Heart right ventricle (tissue), 16 donors: ENCODE results near the gene FEM1A. TPM values are rescaled to one million over a fixed set of nuclear protein-coding genes. Genes with fewer than 3 reads are reported as not detected.
"Not testable (repeated sequence)": the region's sequence is repeated elsewhere in the genome, so short reads cannot be mapped to it uniquely, and the experiment has no call there.

Experiments
- ATAC-seq, 8 donors: fragments of 200-7000 bp; cut with Tn5 transposase; one replicate each; pipeline ENCODE4 v1.9.1; 2020; ENCODE audit warnings: mild to moderate bottlenecking in 8 of 8, moderate library complexity in 8 of 8, moderate number of reproducible peaks in 1 of 8
- DNase-seq, 2 donors: peaks; one replicate each; pipeline ENCODE4 v3.0.0-alpha.2; 2020
- H3K27ac ChIP-seq, 10 donors: fragments of 200-600 bp; sonication (generic) in 2 of 10; one replicate each; pipeline versions ENCODE4 v1.5.0 to v1.8.0; 2020 to 2022; ENCODE audit warnings: mild to moderate bottlenecking in 3 of 10
- H3K27me3 ChIP-seq, 7 donors: fragments of 200-600 bp; one replicate each; pipeline ENCODE4 v1.8.0; 2021 to 2022; ENCODE audit warnings: mild to moderate bottlenecking in 2 of 7
- H3K36me3 ChIP-seq, 9 donors: fragments of 200-600 bp; sonication (generic) in 1 of 9; one replicate each; pipeline versions ENCODE4 v1.5.0 to v1.8.0; 2020 to 2022; ENCODE audit warnings: mild to moderate bottlenecking in 2 of 9
- H3K4me1 ChIP-seq, 9 donors: fragments of 200-600 bp; sonication (generic) in 1 of 9; one replicate each; pipeline versions ENCODE4 v1.5.0 to v1.8.0; 2020 to 2022; ENCODE audit warnings: mild to moderate bottlenecking in 4 of 9
- H3K4me3 ChIP-seq, 10 donors: fragments of 200-600 bp; sonication (generic) in 2 of 10; one replicate each; pipeline versions ENCODE4 v1.5.0 to v1.8.0; 2020 to 2022; ENCODE audit warnings: mild to moderate bottlenecking in 7 of 10, moderate library complexity in 2 of 10
- H3K9me3 ChIP-seq, 11 donors: fragments of 200-600 bp in 10 of 11; sonication (generic) in 2 of 11; one replicate each; pipeline versions ENCODE4 v1.5.0 to v1.8.0; 2013 to 2022; ENCODE audit warnings: mild to moderate bottlenecking in 2 of 11, control low read depth in 1 of 11, moderate library complexity in 1 of 11
- WGBS, 2 donors: extraction: QIAGEN DNeasy Blood & Tissue Kit; methylation state at CpG; one replicate each; pipeline ENCODE4 v1.1.7; 2013; ENCODE audit warnings: inconsistent platforms in 1 of 2; 5-methylcytosine and 5-hydroxymethylcytosine counted together
- intact Hi-C, 10 donors: fragments of 100-400 bp; cut with DNase I; formaldehyde crosslinking; loops; one replicate each; pipeline versions ENCODE4 v1.11.1 to v1.14.2; 2022
- long read RNA-seq, 3 donors: library from polyadenylated mRNA; unstranded; transcript quantifications; one replicate each; pipeline ENCODE4 v2.0.0, GENCODE V29; 2020 to 2021
- polyA plus RNA-seq, 2 donors: library from polyadenylated mRNA; stranded (reverse); fragments of 200-250 nt; gene quantifications; one replicate each; pipeline ENCODE4 v1.2.3, GENCODE V29; 2013
- total RNA-seq, 10 donors: library from RNA; stranded (reverse); fragmentation: NEBNext Ultra II Directional in 3 of 10; extraction: Animal tissue kit (Norgen Biotek cat#: 25700) in 3 of 10; gene quantifications; one replicate each; pipeline versions ENCODE4 v1.2.1 to v1.2.4, GENCODE V29; 2021 to 2023
- TF ChIP-seq, protein P1 (sequence below), 9 donors: fragments of 200-600 bp; sonication (generic) in 2 of 9; IDR thresholded peaks; one replicate each; pipeline versions ENCODE4 v1.5.0 to v1.8.0; 2021 to 2022; ENCODE audit warnings: antibody characterized with exemption in 9 of 9, mild to moderate bottlenecking in 5 of 9, moderate library complexity in 1 of 9
- donor health status: Arrhythmogenic right ventricular cardiomyopathy.
- donor health status: ischemic (EF 13 %, LVEDD 7.1; RV severe dilation, severe dysfunction).
- donor health status: healthy with polysubstance abuse.
- donor health status: DM: no; HTN: yes; CAD: no.
- donor health status: DM: no; HTN: no; CAD: no.
- donor health status: ischemic (EF 25% LVEDD 6.9; RV normal size, moderate dysfunction).
- donor health status: ischemic (EF 25% LVEDD 5.7; RV mildly dilated, moderate dysfunction).
- donor health status: healthy.
- donor health status: DM: yes; HTN: yes; CAD: no.
- donor health status: Ischemic cardiomyopathy.
- donor health status: ischemic (EF 35%, LVEDD 5.7; RV mildly dilated, moderate dysfunction).
- donor health status: nonischemic (EF 11% LVEDD 7.7; RV severe dilation, severe dysfunction).
- donor health status: DM: yes; HTN: yes; CAD: no.
- donor health status: PGD.
- donor health status: ischemic (EF 29% LVEDD 5.4; RV normal size, mild dysfunction).
- donor health status: nonischemic (EF 23%, LVEDD 6.1; RV moderate dilation, normal function).

FEM1A gene
- total RNA-seq (10 to 100 TPM; 36.5 to 51.6 (median 48.1) TPM), polyA plus RNA-seq (10 to 100 TPM; 14.4 to 17.3 TPM)
- long read RNA-seq, donor 1, full-length matches to known transcripts: 240 of 240 reads
- long read RNA-seq, donor 1, partial matches to known transcripts: 0 of 240 reads
- long read RNA-seq, donor 1, other reads (novel, unspliced or antisense): 0 of 240 reads
- long read RNA-seq, donor 2, full-length matches to known transcripts: 305 of 306 reads
- long read RNA-seq, donor 2, partial matches to known transcripts: 0 of 306 reads
- long read RNA-seq, donor 2, other reads (novel, unspliced or antisense): 1 of 306 reads
- long read RNA-seq, donor 3, full-length matches to known transcripts: 898 of 901 reads
- long read RNA-seq, donor 3, partial matches to known transcripts: 0 of 901 reads
- long read RNA-seq, donor 3, other reads (novel, unspliced or antisense): 3 of 901 reads

DNA sequence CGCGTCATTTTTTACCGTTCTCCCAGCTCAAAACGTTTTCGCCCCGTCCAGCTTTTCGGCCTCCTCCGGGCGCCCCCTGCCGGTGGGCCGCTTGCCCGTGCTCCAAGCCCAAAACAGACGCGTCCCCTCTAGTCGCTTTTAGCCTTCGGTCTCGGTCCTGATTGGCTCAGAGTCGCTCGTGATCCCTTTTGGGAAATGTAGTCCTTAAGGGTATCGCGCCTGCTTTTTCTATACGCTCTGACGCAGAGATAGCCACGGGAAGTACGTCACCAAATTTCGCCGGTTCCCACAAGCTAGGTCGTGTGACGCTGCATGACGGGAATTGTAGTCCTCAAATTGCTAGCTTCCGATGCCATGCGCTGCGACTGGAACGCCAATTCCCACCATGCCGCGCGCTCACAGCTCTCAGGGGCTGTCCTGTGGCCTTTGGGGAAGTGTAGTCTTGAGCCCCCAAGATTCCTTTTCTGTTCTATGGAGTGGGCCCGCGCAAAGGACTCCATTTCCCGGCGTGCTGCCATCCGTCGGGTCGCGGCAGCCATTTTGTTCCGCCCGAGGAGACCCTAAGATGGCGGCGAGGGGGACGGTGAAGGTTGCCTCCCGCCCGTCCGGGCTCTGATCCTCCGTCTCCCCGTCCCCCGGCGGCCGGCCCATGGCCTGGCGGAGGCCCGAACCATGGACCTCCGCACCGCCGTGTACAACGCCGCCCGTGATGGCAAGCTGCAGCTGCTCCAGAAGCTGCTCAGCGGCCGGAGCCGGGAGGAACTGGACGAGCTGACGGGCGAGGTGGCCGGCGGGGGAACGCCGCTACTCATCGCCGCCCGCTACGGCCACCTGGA lies at the start of gene FEM1A:
FEM1A (plus strand) TSS at position 552 of the 836 bp plus-strand sequence; CDS start at position 673, 121 bp downstream.
- Histone ChIP-seq H3K27me3 (no peaks in the 10 kb centered on the region), H3K9me3 (no peaks in the 10 kb centered on the region), H3K36me3 (peaks cover 0 to 39% (median 13%) of the 10 kb centered on the region in 9 donors), H3K4me3 (peak within 1 kb of the TSS; percentile 77 to 99 (median 92)), H3K27ac (peak within 1 kb of the TSS; percentile 86 to 99 (median 96)), H3K4me1 (peaks cover 11 to 51% (median 39%) of the 10 kb centered on the region in 9 donors)
- DNase-seq (peak; percentile 97 to 100), ATAC-seq (peak; percentile 97 to 100 (median 99))
- intact Hi-C loops: loop anchor here in 5 of 10 donors (1.0 to 10.0 kb wide), 5 partner anchors 11 to 217 kb away; no protein-coding TSS in a partner anchor
- TF ChIP-seq, protein P1, sequence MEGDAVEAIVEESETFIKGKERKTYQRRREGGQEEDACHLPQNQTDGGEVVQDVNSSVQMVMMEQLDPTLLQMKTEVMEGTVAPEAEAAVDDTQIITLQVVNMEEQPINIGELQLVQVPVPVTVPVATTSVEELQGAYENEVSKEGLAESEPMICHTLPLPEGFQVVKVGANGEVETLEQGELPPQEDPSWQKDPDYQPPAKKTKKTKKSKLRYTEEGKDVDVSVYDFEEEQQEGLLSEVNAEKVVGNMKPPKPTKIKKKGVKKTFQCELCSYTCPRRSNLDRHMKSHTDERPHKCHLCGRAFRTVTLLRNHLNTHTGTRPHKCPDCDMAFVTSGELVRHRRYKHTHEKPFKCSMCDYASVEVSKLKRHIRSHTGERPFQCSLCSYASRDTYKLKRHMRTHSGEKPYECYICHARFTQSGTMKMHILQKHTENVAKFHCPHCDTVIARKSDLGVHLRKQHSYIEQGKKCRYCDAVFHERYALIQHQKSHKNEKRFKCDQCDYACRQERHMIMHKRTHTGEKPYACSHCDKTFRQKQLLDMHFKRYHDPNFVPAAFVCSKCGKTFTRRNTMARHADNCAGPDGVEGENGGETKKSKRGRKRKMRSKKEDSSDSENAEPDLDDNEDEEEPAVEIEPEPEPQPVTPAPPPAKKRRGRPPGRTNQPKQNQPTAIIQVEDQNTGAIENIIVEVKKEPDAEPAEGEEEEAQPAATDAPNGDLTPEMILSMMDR (IDR thresholded peaks at IDR 0.05): peak; percentile 93 to 100 (median 99)
- 0 to 1% methylated on average over 74 to 80 of the region's 80 CpGs for WGBS, 2 donors

GRCh38 chr19:4742723-4743646 lies 48.5 kb upstream of the FEM1A start:
- Histone ChIP-seq H3K27ac (peak overlapping the region in 5 of 10 donors; percentile 4 to 43 (median 10)), H3K4me1 (peaks cover 0 to 30% (median 10%) of the 10 kb centered on the region in 9 donors), H3K27me3 (peaks cover 0 to under 1% (median 0%) of the 10 kb centered on the region in 7 donors), H3K36me3 (no peaks in the 10 kb centered on the region), H3K9me3 (no peaks in the 10 kb centered on the region), H3K4me3 (no peak overlapping the region)
- intact Hi-C loops: loop anchor here in 1 of 10 donors (5.0 kb wide), 1 partner anchor 39 kb away; no protein-coding TSS in a partner anchor
- WGBS, 2 donors: 24 to 32% methylated on average over 12 of the region's 12 CpGs
- no peak for DNase-seq
- TF ChIP-seq, protein P1 (IDR thresholded peaks at IDR 0.05): no peak
- ATAC-seq: peak in 3 of 8 donors; percentile 12 to 39 (median 23)

- H3K36me3 ChIP-seq: no peaks in the 10 kb centered on the region
- peak in 1 of 2 donors; percentile 48 for DNase-seq
- no peaks in the 10 kb centered on the region for H3K27me3 ChIP-seq
- peak overlapping the region in 8 of 10 donors; percentile 39 to 65 (median 50) for H3K27ac ChIP-seq
- no peak overlapping the region for H3K4me3 ChIP-seq
- intact Hi-C loops: loop anchor here in 1 of 10 donors (5.0 kb wide), 1 partner anchor 38 kb away; no protein-coding TSS in a partner anchor
- peak; percentile 63 to 94 (median 82) for ATAC-seq
- 44 to 61% methylated on average over 8 of the region's 8 CpGs for WGBS, 2 donors
- peaks cover 0 to 7% (median 0%) of the 10 kb centered on the region in 11 donors for H3K9me3 ChIP-seq
- peaks cover 0 to 30% (median 10%) of the 10 kb centered on the region in 9 donors for H3K4me1 ChIP-seq
- TF ChIP-seq, protein P1 (IDR thresholded peaks at IDR 0.05): no peak
Measured at GRCh38 chr19:4744451-4745174, 46.9 kb upstream of the FEM1A start.

GRCh38 chr19:4745175-4745574 lies 46.4 kb upstream of the FEM1A start:
- H3K9me3 ChIP-seq, H3K36me3 ChIP-seq, DNase-seq, H3K27me3 ChIP-seq, H3K4me3 ChIP-seq, intact Hi-C loops: not testable (repeated sequence)
- 64 to 74% methylated on average over 10 of the region's 10 CpGs for WGBS, 2 donors
- ATAC-seq: peak in 1 of 8 donors; percentile 10
- peak overlapping the region in 6 of 10 donors; percentile 37 to 48 (median 42) for H3K27ac ChIP-seq
- peaks cover 0 to 30% (median 10%) of the 10 kb centered on the region in 9 donors for H3K4me1 ChIP-seq
